LoVo (cell line): Measurements from ENCODE around the gene ARHGDIA.
"Not testable (repeated sequence)": the region's sequence is repeated elsewhere in the genome, so short reads cannot be mapped to it uniquely, and the experiment has no call there.

Experiments
- DNase-seq: peaks from one replicate; pipeline ENCODE4 v3.0.0-alpha.2; 2016; ENCODE audit warnings: low spot score

Gene ARHGDIA

DNA sequence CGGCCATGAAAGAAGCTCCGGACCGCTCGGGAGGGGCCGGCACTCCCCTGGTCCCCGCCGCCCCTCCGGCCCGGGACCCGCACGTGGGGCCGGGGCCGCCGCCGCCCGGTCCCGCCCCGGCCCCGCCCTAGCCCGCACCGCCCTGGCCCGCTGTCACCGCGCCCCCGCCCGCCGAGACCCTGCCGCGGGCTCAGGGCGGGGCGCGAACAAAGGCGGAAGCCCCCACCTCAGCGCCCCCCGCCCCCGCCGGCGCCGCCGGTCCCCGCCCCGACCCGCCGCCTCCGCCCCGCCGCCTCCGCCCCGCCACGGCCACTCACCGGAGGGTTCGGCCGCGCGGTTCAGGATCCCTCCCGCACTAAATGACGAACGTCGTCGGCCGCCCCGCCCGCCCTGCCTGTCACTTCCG lies at the start of gene ARHGDIA:
Gene ARHGDIA, minus strand, starts transcription at position 357 of the 406 bp plus-strand sequence. CDS start 1,407 bp downstream, outside the sequence.
- no peak for DNase-seq

DNA sequence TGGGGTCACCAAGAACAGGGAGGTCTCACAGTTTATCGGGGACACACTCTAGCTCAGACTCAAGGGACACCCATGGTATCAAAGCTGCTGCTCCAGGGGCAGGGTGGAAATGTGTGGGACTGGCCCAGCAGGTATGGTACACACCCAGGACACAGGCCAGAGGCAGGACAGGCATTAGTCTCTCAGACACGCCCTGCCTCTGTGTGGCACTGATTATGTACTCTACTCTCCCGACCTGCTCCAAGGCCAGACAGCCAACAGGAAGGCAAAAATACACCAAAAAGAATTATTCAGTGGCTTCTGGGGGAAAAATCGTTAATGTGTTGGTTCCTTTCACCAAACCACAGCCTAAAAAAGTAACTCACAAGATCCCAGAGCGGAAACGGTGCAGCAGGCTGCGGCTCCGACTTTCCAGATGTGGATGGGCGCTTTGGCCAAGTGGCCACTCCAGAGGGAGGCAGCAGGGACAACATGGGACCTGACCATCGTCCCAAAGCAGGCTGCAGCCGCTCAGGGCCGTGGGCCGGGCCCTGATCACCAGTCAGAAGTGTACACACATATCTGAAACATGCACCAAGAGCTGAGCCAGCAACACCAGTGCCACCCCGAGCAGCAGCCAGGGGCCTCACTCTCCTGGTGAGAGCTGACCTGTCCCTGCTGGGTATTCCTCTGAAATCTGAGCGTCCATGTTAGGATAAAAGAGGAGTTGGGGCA lies 47.9 kb upstream of the ARHGDIA start:
- DNase-seq = no peak

DNA sequence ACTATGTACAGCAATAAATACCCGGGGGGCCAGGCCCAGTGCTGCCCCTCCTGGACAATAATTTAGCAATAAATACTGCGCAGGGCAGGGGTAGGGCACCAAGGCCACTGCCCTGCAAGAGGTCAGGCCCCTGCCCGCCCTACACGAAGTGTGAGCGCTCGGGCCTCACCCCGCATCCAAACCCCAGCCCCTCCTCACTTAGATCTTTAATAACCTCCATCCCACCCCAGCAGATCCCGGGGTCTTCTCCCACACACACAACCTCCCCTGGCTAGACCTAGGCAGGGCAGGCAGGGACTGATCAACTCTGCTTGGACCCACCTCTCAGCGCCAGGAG lies 47.2 kb upstream of the ARHGDIA start:
- not testable (repeated sequence) for DNase-seq

DNA sequence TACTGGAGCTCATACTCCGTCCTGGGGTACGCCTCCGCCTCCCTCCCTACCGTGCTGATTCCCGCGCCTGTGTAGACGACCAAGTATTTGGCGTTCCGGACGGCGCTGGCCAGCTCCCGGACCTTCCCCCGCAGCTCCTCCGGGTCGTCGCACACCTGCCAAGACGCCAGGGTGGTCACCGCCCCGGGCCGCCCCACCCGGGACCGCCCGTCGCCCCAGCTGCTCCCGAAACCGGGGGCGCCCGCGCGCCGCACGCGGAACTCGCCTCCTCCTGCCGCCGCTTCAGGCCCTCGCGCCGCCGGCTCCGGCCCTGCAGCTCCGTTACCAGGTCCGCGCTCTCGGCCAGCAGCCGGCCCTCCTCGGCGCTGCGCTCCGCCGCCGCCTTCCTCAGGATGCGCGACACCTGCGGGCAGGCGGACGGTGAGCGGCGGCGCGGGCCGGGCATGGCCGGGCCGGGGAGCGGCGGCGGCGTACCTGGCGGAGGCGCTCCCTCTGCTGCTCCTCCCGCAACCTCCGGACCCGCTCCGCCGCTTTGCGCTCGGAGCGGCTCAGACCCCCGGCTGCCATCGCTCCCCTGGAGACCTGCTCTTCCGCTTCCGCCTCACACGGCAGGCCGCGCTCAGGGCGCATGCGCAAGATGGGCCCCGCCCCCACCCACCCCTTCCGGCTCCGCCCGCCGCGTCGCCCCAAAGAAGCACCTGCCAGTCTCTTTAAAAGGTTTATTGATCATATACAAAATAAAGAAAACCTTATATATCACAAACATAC lies 46.6 kb upstream of the ARHGDIA start, which contains the start of gene SIRT7:
Gene SIRT7, minus strand, starts transcription at position 612 of the 768 bp plus-strand sequence. Its CDS starts 45 bp downstream, at position 567.
- DNase-seq = peak; percentile 88

DNA sequence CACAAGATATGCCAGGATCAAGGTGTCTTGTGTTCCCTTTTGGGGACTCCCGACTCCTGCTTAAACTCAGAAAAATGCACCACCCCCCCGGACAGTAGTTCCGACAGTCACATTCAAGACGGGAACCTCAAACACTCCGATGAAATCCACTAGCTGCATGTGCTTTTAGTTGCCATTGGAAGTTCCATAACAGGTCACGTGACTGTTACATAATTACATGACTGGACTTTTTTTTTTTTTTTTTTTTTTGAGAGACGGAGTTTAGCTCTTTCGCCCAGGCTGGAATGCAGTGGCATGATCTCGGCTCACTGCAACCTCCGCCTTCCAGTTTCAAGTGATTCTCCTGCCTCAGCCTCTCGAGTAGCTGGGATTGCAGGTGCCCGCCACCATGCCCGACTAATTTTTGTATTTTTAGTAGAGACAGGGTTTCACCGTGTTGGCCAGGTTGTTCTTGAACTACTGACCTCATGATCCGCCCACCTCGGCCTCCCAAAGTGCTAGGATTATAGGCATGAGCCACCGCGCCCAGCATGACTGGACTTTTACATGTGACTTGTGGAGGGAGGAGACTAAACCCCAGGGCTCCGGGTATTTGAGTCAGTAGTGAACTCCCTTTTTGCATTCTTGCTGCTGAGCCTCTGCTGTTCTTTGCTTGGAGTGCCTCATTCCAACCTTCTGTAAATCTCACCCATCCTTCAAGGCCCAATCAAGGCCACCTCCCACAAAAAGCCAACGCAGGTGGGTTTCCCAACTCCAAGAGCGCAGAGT lies 45.3 kb upstream of the ARHGDIA start:
- peak; percentile 69 for DNase-seq

DNA sequence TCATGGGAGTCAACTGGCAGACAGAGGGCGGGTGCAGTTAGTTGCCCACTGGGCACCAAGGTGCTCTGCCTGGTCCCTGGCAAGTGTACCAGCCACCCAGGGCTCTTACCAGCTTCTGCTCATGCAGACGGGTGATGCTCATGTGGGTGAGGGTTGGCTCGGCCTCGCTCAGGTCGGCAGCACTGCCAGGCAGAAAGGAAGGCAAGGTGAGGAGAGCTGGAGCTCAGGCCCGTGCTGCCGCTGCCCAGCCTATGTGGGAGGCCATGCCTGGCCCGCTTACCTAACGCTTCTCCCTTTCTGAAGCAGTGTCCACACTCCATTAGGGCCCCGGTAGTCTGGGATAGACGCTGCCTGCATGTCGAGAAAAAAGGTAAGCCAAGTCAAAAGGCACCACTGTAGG lies 44.2 kb upstream of the ARHGDIA start:
- DNase-seq = no peak

DNA sequence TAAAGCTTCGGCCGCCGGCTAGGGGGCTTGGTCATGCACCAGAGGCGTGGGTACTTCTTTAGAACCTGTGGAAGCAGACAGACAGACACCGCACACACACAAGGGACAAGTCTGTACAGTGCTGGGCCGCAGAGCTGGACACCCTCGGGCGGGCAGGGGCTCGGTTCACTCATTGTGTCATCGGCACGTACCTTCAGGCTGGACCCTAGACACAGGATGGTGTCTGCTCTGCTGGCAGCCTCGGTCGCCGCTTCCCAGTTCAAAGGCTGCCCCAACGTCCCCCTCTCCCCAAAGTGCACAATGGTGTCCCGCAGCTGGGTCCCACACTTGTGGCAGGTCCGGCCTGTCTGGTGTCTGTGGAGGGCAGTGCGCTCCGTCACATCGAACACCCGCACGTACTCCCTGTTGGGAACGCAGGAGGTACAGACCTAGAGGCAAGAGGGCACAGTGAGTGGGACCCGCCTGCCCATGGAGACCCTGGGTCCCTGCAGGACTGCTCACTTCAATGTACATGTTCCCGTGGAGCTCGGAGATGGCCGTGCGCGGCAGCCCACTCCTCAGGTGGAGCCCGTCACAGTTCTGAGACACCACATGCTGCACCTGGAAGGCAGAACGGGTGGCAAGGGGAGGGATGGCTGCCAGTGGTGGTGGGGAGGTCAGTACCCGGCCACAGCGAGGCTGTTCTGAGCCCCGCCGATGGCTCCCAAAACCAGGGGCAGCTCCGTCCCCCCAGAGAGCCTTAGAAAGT lies 43.1 kb upstream of the ARHGDIA start:
- no peak for DNase-seq

DNA sequence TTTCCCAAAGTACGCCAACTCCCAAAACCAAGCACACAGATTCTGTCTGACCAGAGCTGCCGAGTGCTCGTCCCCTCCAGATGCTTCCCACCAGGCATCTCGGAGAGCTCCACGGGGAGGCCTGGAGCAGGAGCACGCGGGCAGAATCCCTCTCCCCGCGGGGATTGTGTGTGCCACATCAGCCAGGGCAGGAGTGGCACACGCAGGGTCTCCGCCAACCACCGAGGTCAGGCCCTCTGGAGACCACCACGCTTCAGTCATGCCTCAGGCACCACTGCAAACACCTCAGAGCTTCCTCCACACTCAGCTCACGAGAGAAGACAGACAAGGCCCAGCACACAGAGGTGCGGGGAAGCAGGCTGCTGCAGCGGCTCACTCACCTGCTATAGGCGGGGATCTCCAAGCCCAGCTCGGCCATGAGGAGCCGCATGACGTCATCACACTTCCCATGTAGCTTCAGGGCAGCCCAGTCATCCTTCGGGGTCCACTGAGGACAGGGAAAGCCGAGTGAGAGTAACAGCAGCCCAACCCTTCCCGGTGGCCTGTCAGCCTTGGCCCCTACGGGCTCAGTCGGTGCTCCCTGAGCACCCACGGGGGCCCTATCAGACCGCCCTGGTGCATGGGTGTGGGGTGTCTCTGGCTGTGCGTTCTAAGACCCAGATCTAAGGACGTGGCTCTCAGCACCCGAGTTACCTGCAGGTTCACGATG lies 42.4 kb upstream of the ARHGDIA start:
- no peak for DNase-seq

DNA sequence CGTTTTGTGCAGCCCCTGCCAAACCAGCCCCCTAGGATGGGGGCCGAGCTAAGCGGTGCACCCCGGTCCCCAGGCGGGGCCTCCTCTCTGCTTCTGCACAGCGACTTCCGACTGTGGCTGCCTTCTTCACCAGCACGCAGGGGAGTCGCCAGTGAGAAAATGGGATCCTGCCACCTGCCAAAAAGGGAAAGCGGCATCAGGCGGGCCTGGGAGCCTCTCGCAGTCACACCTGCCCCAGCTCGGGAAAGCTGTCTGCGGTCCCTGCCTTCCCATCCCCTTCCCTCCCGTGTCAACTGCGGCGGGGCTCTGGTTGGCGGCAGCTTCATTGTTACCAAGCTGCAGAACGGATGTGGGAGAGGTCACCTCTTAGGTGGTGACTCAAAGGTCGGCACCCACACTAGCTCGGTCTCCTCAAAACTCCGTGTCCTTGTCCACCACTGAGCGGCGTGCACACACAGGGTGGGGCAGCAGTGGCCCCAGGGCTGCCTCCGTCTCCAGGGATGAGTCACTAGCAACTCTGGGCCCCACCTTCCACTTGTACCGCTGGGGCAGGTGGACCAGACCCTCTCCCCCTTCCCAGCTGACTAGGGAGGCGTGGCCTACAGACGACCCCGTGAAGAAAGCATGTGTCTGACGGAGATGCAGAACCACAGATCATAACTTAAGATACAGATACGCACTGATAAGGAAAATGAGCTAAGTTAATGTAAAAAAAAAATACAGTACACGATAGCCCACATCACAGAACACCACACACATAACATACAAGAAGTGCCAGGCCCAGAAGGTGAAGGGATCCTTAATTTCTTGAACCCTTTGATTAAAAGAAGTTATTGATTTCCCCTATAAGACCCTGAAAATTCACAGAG lies 41.5 kb upstream of the ARHGDIA start:
- no peak for DNase-seq

DNA sequence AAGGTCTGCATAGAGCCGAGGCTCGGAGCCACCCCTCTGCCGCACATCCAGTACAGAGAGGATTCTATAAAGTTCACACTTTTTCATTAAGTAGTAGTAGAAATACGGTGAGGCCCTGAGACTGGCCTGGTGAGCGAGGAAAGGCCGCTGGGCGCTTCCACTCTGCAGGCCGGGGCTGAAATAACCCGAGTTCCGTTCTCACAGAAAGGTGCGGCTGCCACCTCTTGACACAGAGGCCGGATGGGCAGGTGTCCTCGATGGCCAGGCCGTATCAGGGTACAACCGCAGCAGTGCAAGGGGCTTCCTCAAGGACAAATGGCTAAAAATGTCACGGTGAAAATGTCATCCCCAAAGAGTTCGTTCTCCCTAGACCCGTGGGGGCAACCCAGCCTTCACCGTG lies 40.8 kb upstream of the ARHGDIA start:
- DNase-seq = no peak

DNA sequence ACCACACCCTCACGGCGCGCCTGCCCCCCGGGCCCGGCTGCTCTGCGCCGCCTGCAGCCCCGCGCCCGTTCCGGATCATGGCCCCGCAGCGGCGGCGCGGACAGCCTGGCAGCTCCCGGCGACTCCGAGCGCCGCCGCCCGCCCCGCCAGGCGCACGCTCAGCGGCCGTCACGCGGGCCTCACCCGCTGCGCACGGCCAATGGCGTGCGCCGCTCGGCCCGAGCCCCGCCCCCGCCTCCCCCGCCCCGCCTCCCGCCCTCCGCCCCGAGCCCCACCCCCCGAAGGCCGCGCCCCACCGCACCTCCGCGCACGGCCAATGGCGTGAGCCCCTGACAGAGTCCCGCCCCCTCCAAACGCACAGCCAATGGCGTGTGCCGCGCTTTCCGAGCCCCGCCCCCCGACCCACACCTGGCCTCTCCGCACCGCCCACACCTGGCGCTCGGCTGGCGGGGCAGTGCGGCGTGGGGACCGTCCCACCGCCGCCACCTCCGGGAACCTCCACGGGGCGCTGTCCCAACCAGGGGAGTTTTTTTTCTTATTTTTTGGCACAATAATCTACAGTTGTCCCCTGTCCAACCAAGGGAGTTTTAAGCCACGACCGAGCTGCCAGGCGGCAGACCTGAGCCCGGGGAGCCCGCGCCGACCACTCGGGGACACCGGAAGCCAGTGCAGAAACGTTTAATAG lies 40.3 kb upstream of the ARHGDIA start, which contains the start of gene PCYT2:
Gene PCYT2, minus strand, starts transcription at position 123 of the 685 bp plus-strand sequence. Its CDS starts 44 bp downstream, at position 79.
- DNase-seq = peak; percentile 92

DNA sequence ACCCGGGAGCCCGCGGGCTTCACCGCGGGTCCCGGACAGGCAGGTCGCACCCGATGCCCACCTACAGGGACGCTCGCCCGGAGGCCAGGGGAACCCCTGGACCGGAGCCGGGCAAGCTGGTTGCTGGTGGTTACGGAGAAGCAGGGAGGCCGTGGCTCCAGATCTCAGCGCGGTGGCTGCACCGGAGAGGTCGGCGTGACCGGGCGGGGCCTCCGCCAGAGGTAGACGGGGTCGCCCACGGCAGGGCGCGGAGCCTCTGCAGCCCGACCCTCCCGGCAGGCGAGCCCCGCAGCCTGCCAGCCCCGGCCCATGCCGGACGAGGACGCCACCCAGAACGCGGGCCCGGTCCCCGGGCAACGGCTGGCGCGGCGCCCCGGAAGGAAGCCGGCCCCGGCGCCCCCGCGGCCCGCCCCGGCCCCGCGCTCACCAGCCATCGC lies 39.7 kb upstream of the ARHGDIA start:
- DNase-seq = no peak

DNA sequence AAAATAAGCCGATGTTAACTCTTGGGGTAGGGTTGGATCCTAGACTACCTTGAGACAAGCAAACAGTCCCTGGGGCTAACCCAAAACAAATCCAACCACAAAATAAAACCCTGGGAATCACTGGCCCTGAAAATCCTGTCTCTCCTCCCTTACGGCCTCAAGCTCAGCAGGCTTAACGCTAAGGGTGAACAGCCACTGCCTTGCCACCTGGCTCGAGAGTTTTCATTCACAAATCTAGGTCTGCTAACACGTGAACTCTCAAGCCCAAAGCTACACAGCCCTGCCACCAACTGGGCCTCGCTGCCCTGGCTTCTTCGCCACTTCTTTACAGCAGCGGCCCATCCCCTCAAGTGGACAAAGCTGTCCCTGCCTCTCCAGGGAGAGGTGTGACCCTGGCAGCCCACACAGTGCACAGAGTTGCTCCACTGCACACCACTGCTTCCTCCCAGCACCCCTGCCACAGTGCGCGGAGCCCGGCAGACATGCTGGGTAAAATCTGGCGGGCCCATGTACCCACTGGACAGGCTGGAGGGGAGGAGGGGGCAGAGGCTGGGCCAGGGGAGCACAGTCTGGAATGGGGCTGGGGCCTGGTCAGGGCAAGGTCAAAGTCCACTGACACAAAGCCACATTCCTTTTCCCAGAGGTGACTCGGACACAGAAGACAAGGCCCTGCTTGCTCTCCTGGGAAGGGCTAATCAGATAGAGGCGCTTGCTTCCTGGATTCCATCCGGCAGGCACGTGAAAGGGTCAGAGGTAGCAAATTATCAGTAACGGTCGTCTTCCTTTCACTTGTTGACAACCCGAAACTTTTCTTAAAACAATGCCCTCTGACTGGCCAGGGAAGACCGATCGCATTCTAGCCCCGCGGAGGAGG lies 39.1 kb upstream of the ARHGDIA start:
- DNase-seq = no peak

DNA sequence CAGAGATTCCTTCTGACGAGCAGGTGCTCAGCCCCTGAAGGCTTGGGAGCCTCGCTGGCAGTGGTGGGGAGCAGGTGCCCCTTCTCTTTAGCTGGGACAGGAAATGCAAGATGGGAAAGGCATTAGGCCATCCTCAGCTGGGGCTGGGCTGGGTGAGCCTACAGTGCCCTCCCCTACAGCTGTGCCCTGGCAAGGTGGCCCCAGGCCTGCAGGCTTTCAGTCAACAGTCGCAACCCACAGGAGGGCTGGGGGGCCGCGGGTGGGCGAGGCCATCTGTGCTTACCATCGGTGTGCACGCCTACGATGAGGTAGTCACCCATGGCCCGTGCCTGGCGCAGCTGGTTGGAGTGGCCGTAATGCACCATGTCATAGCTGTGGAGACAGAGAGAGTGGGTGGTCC lies 38.1 kb upstream of the ARHGDIA start:
- DNase-seq = no peak

DNA sequence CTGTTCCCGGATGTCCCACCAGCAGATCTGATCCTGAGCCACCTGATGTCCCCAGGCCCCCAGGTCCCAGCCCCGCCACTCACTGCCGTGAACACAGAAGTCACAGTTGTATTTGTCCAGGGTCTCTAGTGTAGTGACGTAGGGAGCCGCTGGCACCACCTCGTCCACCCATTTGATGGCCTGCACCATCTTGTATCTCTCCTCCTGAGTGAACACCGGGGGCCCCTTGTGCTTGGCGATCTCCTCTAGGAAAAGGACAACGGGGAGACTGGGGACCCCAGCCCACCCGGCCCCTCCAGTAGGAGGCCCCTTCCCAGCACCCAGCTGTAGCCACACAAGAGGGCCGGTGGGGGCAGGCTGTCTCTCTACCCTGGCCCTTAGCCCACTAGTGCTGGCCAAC lies 37.7 kb upstream of the ARHGDIA start:
- no peak for DNase-seq

DNA sequence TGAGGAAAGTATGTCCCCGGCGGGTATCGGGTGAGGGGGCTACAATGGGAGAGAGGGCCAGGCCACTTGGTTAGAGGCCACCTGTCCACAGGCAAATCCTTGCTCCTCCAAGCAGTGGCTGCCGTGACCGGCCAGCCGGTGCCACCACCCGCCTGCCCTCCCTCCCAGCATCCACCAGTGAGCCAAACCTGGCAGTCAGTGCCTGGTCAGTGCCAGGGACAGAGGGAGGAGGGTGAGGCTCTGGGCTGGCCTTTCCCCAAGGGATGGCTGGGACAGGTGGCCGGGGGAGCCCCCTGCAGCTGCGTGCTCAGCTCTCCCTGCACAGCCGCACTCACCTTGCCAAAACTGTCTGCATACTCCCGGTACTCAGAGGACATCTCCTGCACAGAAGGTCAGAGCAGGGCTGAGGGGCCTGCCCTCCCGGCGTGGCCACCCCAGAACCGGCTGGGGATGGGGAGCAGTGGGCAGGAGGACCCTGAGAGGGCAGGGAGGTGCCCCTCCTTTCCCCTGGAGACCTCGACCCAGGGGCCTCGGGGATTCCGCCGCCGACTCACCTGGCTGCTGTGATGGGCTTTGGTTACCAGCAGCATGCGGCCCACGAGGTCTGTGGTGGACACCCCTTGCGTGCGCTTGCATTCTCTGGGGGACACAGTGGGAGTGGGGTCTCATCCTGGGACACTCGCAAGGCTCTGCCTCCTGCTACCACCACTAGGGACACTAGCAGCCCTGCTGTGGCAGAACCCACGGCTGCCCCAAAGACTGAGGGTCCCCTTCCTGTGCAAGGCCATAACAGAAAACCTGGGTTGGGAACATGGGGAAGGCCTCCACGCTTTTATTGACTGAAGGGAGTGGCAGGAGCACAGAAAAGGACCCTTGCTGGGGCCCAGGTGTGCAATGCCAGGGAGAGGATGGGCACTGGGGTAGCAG lies 36.3 kb upstream of the ARHGDIA start:
- DNase-seq = no peak

DNA sequence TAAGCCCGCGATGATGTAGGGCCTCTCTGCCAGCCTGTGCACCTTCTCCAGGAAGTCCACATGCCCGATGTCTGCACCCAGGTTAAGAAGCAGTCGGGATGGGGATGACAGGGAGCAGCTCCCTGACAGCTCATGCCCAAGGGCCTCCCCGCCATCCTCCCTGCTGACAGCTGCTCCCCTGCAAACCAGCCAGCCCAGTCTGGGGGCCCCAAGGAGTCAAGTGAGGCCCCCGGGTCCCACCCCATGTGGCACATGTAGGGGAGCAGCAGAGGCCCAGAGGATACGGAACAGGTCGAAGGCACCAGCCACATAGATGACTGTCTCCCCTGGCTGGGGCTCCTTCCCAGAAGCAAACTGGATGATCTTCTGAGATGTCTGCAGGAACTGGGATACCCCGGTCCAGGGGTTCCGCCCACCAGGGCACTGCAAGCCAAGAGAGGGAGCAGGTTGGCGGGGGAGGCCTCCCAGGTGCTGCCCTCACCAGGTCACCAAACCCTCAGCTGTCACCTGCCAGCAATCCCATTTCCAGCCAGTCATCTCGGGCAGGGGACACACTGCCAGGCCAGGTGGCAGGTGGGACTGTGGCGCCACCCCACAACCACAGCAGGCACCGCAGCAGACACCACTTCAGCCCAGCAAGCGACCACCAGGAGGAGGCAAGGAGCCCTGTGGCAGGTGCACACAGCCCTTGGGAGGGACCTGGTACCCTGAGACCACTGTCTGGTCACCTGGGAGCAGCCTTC lies 35.5 kb upstream of the ARHGDIA start:
- DNase-seq = no peak
